HG03196 (cell line): ENCODE data around the gene HACD4.

Source experiments
- ATAC-seq: cut with Tn5 transposase; IDR thresholded peaks from one replicate; pipeline ENCODE4 v1.9.1; 2021; ENCODE audit not compliant: unreplicated experiment

Gene HACD4, protein sequence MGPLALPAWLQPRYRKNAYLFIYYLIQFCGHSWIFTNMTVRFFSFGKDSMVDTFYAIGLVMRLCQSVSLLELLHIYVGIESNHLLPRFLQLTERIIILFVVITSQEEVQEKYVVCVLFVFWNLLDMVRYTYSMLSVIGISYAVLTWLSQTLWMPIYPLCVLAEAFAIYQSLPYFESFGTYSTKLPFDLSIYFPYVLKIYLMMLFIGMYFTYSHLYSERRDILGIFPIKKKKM

DNA sequence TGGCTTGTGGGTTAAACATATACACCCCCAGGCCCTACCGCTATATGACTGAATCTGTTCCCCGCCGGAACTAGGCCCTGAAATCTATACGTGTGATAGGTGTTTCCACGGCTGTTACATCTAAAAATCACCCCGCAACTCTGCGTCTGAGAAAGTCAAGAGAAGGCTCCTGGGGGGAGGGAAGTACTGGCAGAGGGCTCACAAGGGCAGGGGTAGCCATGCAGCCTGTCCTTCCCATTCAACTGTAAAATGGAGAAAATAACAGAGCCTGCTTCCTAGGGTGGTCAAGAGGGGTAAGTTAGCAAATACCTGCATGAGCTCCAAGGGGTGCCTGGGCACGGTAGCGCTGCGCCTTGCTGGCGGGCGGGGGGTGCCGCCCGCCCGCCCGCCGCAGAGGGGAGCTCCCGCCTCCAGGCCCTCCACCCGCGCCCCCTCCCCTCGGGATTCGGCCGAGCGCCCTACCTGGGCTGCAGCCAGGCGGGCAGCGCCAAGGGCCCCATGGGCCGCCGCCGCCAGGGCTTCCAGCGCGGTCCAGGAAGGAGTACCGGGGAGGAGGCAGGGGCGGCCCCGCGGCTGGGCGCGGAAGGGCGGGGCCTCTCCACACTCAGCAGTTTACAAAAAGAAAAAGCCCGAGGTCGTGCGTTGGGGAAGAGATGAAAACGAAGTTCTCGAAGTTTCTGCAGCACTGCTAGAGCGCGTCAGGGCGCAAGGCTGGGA lies at the start of gene HACD4:
Gene HACD4 (minus strand): TSS at position 550 of the 717 bp plus-strand sequence. CDS start 50 bp downstream, at position 500.
- ATAC-seq = peak; percentile 64

DNA sequence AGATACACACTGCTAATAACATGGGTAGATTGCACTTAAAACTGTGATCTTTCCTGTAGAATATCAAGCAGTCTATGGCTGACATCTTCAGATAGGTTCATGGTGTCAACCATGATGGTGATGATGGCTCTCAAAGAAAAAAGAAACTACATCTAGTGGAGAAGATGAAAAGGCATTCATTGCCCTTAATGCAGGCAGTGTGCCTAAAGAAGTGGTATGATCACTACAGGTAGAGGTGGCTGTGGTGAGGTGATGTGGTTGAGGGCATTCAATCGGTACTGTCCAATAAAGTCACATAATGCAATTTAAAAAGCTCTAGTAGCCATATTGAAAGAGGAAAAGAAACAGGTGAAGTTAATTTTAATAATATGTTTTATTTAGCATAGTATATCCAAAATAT lies 49.4 kb upstream of the HACD4 start:
- ATAC-seq = no peak

DNA sequence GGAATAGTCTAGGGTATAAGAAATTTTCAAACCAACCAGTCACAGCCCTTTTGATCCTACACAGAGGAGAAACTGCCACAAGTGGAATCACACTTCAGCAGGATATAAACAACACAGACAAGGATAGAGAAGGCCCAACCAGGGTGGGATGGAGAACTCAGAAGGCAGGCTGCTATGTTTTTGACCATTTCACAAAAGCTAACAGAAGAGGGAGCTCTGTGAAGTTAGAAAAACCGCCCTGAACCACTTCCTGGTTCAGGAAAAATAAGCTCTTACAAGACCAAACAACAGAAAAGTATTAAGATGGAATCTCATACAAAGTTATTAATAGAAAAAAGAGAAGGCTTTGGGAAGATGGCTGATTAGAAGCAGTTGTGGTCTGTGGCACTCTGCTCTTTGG lies 47.3 kb upstream of the HACD4 start:
- ATAC-seq = no peak

DNA sequence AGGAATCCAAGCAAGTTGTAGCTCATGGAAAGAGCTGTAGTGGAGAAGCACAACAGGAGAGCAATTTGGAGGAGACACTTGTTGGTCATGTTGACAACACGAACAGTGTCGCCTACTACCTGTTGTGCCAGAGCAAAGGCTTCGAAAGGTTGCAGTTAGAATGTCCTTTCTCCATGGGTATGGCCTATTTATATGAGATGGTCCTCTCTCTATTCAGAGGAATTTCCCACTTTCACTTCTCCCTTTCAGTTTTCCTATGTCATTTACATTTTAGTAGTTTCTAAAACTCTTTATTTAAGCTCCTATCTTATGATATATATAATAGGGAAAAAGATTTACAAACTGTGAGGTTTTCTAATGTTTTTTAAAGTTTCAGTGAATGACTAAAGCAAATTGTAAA lies 46.3 kb upstream of the HACD4 start, which contains the start of gene IFNB1:
Gene IFNB1 (minus strand): TSS at position 162 of the 400 bp plus-strand sequence. CDS start 73 bp downstream, at position 89.
- no peak for ATAC-seq

DNA sequence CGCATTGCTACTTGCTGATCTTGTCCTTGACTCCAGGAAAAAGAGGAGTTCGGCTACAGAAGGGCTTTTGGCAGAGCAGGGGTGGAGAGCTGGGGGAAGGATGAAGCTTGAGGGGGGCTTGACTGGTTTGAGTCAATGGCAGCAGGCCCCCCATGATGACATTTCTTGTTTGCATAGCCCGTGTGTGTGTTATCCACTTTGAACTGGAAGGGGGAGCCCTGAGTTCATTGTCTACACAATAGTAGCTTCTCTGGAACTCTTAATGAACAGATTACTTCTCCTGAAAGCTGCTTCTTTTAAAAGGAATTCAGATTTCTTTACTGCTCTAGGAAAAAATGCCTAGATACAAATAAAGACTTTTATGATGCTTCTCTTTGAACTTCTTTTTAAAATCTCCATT lies 44.0 kb upstream of the HACD4 start:
- ATAC-seq = no peak

DNA sequence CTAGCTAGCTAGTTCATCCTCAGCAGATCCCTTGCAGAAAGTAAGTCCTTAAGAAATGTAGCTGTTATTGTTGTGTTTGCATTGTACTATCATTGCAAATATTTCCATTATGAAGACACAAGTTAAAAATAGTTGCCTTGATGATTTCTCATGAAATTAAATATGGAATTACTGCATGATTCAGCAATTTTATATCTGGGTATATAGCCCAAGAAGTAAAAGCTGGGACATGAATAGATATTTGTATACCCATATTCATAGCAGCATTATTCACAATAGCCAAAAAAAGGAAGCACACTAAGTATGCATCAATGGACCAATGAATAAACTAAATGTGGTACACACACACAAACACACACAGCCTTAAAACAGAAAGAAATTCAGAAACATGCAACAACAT lies 39.5 kb upstream of the HACD4 start:
- no peak for ATAC-seq

DNA sequence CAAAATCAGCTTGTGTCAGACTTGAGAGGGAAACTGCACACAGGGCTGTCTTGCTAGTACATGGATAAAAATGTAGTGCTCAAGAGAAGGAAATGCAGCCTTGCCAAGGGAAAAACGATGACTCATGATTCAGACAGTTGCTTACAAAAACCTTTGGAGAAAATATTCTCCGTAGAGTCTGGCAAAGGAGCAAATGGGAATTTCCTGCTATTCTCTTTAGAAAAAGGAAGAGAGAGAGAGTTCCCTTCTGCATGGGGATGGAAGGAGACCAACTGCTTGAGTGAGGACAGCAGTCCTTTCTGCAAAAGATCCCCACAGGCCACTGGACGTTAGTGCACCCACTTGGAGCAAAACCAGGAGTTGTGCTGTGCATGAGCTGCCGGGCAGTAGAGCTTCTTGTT lies 38.7 kb upstream of the HACD4 start:
- ATAC-seq = no peak

DNA sequence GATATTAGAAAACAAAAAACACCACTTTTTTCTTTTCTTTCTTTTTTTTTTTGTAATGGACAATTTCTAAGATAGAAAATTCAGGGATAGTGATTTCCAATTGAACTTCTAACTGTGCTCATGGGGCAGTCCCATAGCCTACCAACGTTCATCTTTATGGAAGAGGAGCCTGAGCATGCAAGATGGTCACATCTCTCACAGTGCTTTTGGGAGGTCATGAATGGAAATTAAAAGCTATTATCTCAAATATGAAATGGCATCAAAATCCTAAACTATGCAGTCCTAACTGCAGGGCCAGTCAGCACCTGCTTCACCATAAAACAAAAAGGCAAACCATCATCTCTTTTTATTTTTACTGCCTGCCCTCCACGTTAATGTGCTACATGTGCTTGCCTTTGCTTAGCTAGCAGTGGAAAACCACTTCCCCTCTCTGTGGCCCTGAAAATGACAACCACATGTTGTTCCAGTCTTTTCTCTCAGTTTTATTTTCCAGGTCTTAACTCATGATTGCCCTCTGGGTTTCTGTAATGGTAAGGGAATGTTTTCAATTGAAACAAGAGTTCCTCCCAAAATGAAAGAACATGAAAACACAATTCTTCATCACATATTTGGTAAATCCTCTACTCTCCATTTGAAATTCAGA lies 29.6 kb upstream of the HACD4 start:
- ATAC-seq = peak; percentile 63

DNA sequence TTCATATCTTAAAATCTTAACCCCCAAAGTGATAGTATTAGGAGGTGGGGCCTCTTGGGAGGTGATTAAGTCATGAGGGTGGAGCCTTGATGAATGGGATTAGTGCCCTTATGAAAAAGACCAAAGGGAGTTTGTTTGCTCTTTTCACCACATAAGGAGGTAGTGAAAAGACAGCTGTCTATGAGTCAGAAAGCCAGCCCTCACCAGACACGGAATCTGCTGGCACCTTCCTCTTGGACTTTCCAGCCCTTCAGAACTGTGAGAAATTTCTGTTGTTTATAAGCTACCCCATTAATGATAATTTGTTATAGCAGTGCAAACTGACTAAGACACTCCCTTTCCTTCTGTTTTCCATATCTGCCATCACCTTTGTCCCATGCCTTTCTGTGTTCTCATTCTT lies 25.5 kb upstream of the HACD4 start:
- ATAC-seq = no peak

DNA sequence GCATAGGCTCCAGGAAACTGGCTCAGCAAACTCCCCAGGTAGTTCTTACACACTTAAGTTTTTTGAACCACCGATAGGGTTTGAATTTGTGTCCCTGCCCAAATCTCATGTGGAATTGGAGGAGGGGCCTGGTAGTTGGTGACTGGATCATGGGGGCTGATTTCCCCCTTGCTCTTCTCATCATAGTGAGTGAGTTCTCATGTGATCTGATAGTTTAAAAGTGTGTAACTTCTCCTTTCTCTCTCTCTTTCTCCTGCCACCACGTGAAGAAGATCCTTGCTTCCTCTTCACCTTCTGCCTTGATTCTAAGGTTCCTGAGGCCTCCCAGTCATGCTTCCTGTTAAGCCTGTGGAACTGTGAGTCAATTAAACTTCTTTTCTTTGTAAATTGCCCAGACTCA lies 22.4 kb upstream of the HACD4 start:
- no peak for ATAC-seq

DNA sequence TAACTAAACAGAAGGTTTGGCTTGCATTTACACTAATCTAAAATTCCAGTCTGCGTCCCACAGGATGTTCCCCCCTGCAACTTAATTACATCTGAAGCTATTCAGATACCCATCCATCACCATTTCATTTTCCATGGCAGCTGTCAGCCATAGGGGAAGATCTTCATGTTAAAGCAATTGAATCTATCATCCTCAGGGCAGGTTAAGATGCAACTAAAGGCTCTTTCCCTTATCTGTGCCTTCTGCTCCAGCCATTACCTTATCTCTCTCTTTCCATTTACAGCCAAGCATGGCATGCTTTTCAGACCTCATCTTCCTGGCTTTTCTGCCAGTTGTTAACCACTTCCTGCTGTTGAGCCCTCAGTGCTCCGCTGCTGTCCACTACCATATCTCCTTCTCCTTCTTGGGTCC lies 15.8 kb upstream of the HACD4 start:
- ATAC-seq = no peak

DNA sequence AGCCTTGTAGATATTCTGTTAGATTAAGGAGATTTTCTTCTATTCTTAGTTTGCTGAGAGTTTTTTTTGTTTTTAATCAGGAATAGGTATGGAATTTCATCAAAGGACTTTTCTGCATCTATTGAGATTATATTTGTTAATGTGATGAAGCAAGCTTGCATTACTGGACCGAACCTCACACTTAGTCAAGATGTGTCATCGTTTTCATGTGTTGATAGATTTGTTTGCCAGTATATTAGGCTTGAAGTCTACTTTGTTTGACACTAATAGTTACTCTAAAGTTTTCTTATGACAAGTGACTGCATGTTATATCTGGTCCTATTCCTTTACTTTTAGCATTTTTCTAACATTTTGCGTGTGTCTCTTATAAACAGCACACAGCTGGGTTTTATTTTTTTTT lies 12.4 kb upstream of the HACD4 start:
- ATAC-seq = no peak

DNA sequence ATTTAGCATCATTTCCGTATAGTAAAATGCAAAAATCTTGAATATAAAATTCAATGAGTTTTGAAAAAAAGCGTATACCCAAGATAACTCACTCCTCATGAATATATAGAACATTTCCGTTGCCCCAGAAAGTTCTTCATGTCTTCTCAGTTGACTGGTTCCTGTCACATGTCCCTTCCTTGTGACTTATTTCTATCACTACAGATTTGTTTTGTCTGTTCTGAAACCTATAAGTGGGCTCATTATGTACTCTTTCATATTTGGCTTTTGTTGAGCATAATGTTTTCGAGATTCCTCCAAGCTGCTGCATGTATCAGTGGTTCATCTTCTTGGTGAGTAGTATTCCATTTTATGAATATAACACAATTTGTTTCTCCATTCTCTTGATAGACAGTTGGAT lies 11.0 kb upstream of the HACD4 start:
- ATAC-seq = no peak

DNA sequence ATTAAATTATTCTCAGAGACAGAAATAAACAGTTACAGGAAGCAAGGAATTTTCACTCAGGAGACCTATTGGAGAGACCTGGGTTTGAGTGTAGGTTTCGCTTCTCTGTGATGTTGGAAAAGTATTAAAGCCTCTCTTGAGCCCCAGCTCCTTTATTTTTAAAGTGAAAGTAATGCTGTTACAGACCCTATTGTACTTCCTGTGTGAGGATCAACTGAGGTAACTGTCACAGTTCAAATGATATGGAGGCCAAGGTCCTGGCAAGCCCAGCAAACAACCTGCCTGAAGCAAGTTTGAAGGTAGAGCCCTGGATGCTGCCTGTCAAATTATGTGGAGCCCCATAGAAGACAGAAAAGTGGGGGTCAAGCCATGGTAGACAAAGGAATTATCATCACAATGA lies 7.9 kb upstream of the HACD4 start:
- no peak for ATAC-seq

DNA sequence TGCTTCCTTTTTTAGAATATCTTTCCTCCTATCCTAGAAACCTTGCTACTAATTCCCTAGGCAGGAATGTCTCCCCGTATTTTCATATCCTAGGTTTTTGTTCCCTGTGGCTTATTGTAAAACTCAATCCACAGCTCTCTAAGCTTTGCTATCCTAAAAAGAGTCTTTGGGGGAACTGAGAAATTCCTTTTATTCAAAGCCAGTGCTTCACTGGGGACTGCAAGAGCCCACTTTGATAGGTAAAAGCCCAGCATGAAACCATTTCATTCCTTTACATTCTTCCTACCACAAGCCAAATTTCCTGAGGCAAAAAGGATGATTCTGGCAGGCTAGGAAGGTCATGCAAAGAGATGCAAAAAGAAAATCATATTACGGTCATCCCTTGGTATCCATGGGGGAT lies 5.8 kb upstream of the HACD4 start:
- no peak for ATAC-seq

DNA sequence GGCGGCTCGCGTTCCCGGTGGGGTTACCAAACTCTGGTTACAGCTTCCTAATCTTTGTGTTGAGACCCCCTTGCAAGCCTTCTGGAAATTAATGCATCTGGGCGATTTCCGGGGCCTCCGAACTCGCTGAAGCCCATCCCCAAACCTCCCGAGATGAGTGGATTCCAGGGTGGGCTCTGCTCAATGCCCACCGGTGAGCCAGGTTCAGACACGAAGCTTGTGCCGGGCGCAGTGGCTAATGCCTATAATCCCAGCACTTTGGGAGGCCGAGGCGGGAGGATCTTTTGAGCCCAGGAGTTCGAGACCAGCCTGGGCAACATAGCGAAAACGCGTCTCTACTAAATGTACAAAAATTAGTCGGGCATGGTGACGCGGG lies 356 bp upstream of the HACD4 start:
- ATAC-seq = no peak

DNA sequence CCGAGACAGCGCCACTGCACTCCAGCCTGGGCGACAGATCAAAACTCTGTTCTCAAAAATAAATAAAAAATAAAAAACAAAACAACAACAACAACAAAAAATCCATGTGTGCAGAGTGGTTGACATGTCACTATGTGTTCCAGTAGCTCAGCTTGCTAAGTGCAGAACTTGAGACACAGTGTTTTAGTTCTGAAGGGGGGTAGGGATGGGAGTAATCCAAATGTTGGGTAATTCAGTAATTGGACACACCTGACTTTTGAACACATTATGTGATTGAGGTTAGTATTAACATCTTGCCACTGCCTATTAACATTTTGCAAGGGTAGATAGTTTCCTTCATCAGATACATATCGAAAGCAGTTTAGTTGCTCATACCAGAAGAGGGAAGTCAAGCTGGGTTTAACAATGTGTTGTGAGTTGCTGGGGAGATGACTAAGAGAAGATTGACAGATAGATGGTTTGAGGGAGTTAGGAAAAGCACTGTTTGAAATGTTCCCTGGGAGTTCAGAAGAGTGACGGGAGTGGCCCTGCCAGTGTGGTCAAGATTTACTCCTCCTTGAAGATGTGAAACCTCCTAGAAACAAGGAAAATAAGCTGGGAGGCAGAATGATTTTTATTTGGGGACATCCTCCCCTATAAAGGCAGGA lies 928 bp downstream of the HACD4 start:
- ATAC-seq = peak; percentile 77

DNA sequence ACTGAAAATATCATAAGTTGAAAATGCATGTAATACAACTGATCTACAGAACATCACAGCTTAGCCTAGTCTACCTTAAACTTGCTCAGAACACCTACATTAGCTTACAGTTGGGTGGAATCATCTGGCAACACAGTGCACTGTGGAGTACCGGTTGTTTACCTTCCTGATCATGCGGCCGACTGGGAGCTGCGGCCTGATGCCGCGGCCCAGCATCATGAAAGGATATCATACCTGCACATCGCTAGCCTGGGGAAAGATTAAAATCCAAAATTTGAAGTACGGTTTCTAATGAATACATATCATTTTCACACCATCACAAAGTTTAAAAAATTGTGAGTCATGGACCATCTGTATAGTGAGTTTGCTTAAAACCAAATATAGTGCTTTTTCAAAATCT lies 1.8 kb downstream of the HACD4 start:
- no peak for ATAC-seq

DNA sequence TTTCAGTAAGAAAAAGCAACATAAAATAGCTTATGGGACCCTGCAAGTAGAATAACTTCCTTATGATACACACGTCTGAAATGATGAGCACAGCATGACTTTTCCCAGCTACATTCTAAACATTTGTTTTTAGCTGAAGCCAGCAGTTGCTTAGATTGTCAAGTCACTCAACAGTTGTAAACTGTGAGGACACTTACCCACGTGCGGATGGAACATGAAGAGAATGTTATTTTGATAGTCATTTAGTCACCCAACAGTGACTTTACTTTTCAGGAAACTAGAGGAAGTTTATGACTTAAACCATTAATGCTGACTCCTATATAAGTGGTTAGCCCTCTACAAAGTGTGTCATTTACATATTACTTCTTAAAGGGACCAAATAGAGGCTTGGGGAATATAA lies 3.0 kb downstream of the HACD4 start:
- ATAC-seq = no peak

DNA sequence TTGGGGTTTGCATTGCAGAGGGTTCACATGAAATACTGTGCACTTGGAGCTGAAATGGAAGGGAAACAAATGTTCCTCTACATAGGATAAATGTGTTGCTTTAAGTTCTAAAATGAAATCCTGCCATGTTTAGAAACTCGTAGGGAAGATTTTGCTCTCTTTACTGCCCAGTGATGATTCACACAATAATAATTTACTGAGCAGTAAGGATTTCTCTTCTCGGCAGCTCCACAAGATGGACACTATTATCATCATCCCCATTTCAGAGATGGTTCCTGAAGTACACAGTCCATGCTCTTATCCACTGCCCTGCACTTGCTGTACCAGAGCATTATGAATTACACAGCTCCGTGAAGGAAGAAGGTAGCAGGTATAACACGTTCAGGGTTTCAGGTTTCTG lies 4.1 kb downstream of the HACD4 start:
- no peak for ATAC-seq

DNA sequence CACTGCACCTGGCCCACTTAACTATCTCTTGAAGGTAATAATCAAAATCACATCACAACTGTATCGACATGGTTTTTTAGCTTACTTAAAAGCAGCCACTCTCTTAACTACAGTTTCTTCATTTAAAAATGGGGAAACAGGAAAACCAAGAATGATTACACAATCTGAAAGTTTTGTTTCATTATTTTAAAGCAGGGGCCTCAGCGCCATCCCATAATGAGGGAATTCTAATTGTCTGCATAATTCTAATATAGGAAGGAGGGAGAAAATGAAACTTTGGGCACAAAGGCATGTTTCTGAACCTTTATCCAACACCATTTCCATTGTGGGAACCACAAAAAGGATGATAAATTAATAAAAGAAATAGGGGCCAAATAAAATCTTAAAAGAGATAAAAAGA lies 7.6 kb downstream of the HACD4 start:
- ATAC-seq = no peak

DNA sequence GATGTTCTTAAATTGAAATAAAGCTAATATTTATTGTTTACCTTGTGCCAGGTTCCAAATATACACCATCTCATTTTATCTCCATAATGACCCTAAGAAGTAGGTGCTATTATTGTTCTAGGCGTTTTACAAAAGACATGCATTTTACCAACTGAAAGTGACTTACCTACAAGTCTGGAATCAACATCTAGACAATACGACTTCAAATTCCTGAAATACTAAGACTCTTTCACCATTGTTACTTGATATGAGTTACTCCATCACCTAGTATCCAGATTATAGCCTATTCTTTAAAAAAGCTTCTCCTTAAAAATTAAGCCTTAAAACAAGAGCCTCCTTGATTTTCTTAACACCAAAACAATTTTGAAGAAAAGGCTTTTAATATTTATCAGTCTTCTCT lies 13.3 kb downstream of the HACD4 start:
- no peak for ATAC-seq
